Measurements from ENCODE around the gene FOXE1.

- TF ChIP-seq CTCF (IDR thresholded peaks at IDR 0.05), result no peak
- no peak for TF ChIP-seq POLR2A (IDR thresholded peaks at IDR 0.05)
Measured at GRCh38 chr9:97863314-97863713, 10.3 kb downstream of the FOXE1 start.

Measured in body of pancreas (tissue), 4 donors.